Fibroblast of skin of right biceps (primary cell): ENCODE measurements around the gene SSH2.
A peak's percentile ranks its signal among the peaks of the same experiment; 100 is the strongest.

ENCODE experiments used
- DNase-seq: peaks from one replicate; pipeline ENCODE4 v3.0.0-alpha.2; 2013

SSH2 gene

GRCh38 chr17:29595943-29596774 is 333.9 kb downstream of the SSH2 start:
- no peak for DNase-seq

GRCh38 chr17:29595107-29595942 is 334.7 kb downstream of the SSH2 start:
- peak; percentile 59 for DNase-seq

- DNase-seq, result no peak
These were observed 335.4 kb downstream of the SSH2 start for GRCh38 chr17:29594519-29595090.

GRCh38 chr17:29593591-29594518 is 336.2 kb downstream of the SSH2 start:
- no peak for DNase-seq

- no peak for DNase-seq
These were observed 337.0 kb downstream of the SSH2 start, which contains the start of gene ANKRD13B for GRCh38 chr17:29592850-29593551. TSS of gene ANKRD13B (plus strand) at chr17:29593132. CDS start at chr17:29593622, 490 bp downstream.

GRCh38 chr17:29591737-29592608 is 338.1 kb downstream of the SSH2 start:
- peak; percentile 82 for DNase-seq

- DNase-seq, result peak; percentile 83
These were observed 338.8 kb downstream of the SSH2 start for GRCh38 chr17:29591146-29591736.

- peak; percentile 77 for DNase-seq
These were observed 339.4 kb downstream of the SSH2 start for GRCh38 chr17:29590411-29591145.

- DNase-seq, result peak; percentile 89
These were observed 340.3 kb downstream of the SSH2 start, which contains the start of gene GIT1 for GRCh38 chr17:29589524-29590410. TSS of gene GIT1 (minus strand) at chr17:29589648. CDS start at chr17:29589378, 270 bp downstream.

- no peak for DNase-seq
These were observed 341.2 kb downstream of the SSH2 start for GRCh38 chr17:29588562-29589411.

- DNase-seq, result no peak
These were observed 341.9 kb downstream of the SSH2 start for GRCh38 chr17:29588017-29588561.

- DNase-seq, result no peak
These were observed 342.4 kb downstream of the SSH2 start for GRCh38 chr17:29587591-29587990.

- DNase-seq, result no peak
These were observed 343.2 kb downstream of the SSH2 start for GRCh38 chr17:29586676-29587469.

GRCh38 chr17:29585080-29585751 is 344.8 kb downstream of the SSH2 start:
- no peak for DNase-seq

- no peak for DNase-seq
These were observed 345.5 kb downstream of the SSH2 start for GRCh38 chr17:29584452-29585079.
